Measurements from ENCODE around the gene EIF3A. TPM values are rescaled to one million over a fixed set of nuclear protein-coding genes. Genes with fewer than 3 reads are reported as not detected.

The EIF3A gene
- total RNA-seq, 1 donor from 2014 or later, result 146 TPM

DNA sequence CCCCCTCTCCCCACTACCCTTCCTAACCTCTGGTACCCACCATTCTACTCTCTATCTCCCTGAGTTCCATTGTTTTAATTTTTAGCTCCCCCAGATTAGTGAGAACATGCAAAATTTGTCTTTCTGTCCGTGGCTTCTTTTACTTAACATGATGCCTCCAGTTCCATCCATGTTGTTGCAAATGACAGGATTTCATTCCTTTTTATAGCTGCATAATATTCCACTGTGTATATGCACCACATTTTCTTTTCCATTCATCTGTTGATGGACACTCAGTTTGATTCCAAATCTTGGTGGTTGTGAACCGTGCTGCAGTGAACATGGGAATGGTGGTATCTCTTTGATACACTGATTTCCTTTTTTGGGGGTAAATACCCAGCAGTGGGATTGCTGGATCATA, 45.3 kb upstream of the EIF3A start:
- no peak overlapping the region for H3K27ac ChIP-seq (ENCODE audit: low read depth, low read length)
- Mint-ChIP-seq H3K9me3 (ENCODE audit: unreplicated experiment) (peaks cover 2% of the 10 kb centered on the region), H3K27me3 (ENCODE audit: low read depth, unreplicated experiment) (no peaks in the 10 kb centered on the region), H3K27ac (ENCODE audit: unreplicated experiment) (no peak overlapping the region), H3K4me3 (ENCODE audit: unreplicated experiment) (no peak overlapping the region), H3K36me3 (ENCODE audit: low read depth, unreplicated experiment) (peaks cover 27% of the 10 kb centered on the region), H3K4me1 (ENCODE audit: low read depth, unreplicated experiment) (peaks cover 3% of the 10 kb centered on the region)
- FAIRE-seq (no peak), DNase-seq (ENCODE audit: low read depth) (no peak)
- H2AFZ ChIP-seq (ENCODE audit: low read depth, low read length), result no peak overlapping the region
- no peak for TF ChIP-seq CTCF (IDR thresholded peaks at IDR 0.05; ENCODE audit: insufficient read depth, low read depth, low read length)
- no peak for TF ChIP-seq EZH2 (IDR thresholded peaks at IDR 0.05; ENCODE audit: insufficient read depth, low read length)
- H3K4me3 ChIP-seq (ENCODE audit: insufficient read depth, low read depth, low read length), result no peak overlapping the region
- H3K27me3 ChIP-seq (ENCODE audit: insufficient read depth, low read length), result no peaks in the 10 kb centered on the region
- H3K9ac ChIP-seq (ENCODE audit: low read length), result no peak overlapping the region
- no peaks in the 10 kb centered on the region for H4K20me1 ChIP-seq (ENCODE audit: insufficient read depth, low read length)
- H3K4me1 ChIP-seq (ENCODE audit: insufficient read depth, low read length), result no peaks in the 10 kb centered on the region
- no peaks in the 10 kb centered on the region for H3K9me3 ChIP-seq (ENCODE audit: insufficient read depth, low read depth, low read length)
- H3K79me2 ChIP-seq (ENCODE audit: insufficient read depth, low read length), result no peaks in the 10 kb centered on the region
- H3K4me2 ChIP-seq (ENCODE audit: low read length), result no peak overlapping the region
- peaks cover 17% of the 10 kb centered on the region for H3K36me3 ChIP-seq (ENCODE audit: insufficient read depth, low read length)

DNA sequence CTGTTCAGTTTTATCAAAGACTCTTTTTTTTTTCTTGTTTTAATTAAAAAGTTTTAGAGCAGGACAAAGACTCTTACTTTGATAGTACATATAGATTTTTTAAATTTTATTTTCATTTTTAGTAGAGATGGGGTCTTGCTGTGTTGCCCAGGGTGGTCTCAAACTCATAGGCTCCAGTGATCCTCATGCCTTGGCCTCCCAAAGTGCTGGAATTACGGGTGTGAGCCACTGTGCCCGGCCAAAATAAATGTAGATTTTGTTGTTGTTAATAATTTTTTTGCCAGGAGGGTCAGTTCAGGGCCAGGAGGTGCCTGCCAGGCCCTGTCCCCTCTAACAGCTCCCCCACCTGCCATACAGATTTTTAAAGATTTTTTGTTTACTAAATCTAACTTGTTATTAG, 40.3 kb upstream of the EIF3A start:
- H3K27me3 ChIP-seq (ENCODE audit: insufficient read depth, low read length), result no peaks in the 10 kb centered on the region
- no peaks in the 10 kb centered on the region for H3K9me3 ChIP-seq (ENCODE audit: insufficient read depth, low read depth, low read length)
- FAIRE-seq (no peak), DNase-seq (ENCODE audit: low read depth) (no peak)
- no peak overlapping the region for H2AFZ ChIP-seq (ENCODE audit: low read depth, low read length)
- no peaks in the 10 kb centered on the region for H3K9me3 Mint-ChIP-seq (ENCODE audit: unreplicated experiment)
- no peaks in the 10 kb centered on the region for H3K79me2 ChIP-seq (ENCODE audit: insufficient read depth, low read length)
- no peak overlapping the region for H3K9ac ChIP-seq (ENCODE audit: low read length)
- H3K4me2 ChIP-seq (ENCODE audit: low read length), result no peak overlapping the region
- no peaks in the 10 kb centered on the region for H3K4me1 ChIP-seq (ENCODE audit: insufficient read depth, low read length)
- TF ChIP-seq EZH2 (IDR thresholded peaks at IDR 0.05; ENCODE audit: insufficient read depth, low read length), result no peak
- TF ChIP-seq CTCF (IDR thresholded peaks at IDR 0.05; ENCODE audit: insufficient read depth, low read depth, low read length), result no peak
- H3K4me3 ChIP-seq (ENCODE audit: insufficient read depth, low read depth, low read length), result no peak overlapping the region
- peak overlapping the region; percentile 13 for H3K27ac ChIP-seq (ENCODE audit: low read depth, low read length)
- peaks cover 17% of the 10 kb centered on the region for H3K36me3 Mint-ChIP-seq (ENCODE audit: low read depth, unreplicated experiment)
- no peaks in the 10 kb centered on the region for H3K27me3 Mint-ChIP-seq (ENCODE audit: low read depth, unreplicated experiment)
- peaks cover 17% of the 10 kb centered on the region for H3K36me3 ChIP-seq (ENCODE audit: insufficient read depth, low read length)
- H3K27ac Mint-ChIP-seq (ENCODE audit: unreplicated experiment), result no peak overlapping the region
- H3K4me3 Mint-ChIP-seq (ENCODE audit: unreplicated experiment), result no peak overlapping the region
- H3K4me1 Mint-ChIP-seq (ENCODE audit: low read depth, unreplicated experiment), result peaks cover 9% of the 10 kb centered on the region
- no peaks in the 10 kb centered on the region for H4K20me1 ChIP-seq (ENCODE audit: insufficient read depth, low read length)

- no peaks in the 10 kb centered on the region for H3K79me2 ChIP-seq (ENCODE audit: insufficient read depth, low read length)
- no peak overlapping the region for H2AFZ ChIP-seq (ENCODE audit: low read depth, low read length)
- H3K4me3 Mint-ChIP-seq (ENCODE audit: unreplicated experiment), result no peak overlapping the region
- no peak for FAIRE-seq
- no peaks in the 10 kb centered on the region for H3K27me3 ChIP-seq (ENCODE audit: insufficient read depth, low read length)
- no peaks in the 10 kb centered on the region for H3K27me3 Mint-ChIP-seq (ENCODE audit: low read depth, unreplicated experiment)
- no peaks in the 10 kb centered on the region for H4K20me1 ChIP-seq (ENCODE audit: insufficient read depth, low read length)
- peak; percentile 65 for DNase-seq (ENCODE audit: low read depth)
- H3K4me1 ChIP-seq (ENCODE audit: insufficient read depth, low read length), result no peaks in the 10 kb centered on the region
- no peak overlapping the region for H3K9ac ChIP-seq (ENCODE audit: low read length)
- peaks cover 17% of the 10 kb centered on the region for H3K36me3 ChIP-seq (ENCODE audit: insufficient read depth, low read length)
- peaks cover 10% of the 10 kb centered on the region for H3K4me1 Mint-ChIP-seq (ENCODE audit: low read depth, unreplicated experiment)
- H3K9me3 ChIP-seq (ENCODE audit: insufficient read depth, low read depth, low read length), result no peaks in the 10 kb centered on the region
- no peak overlapping the region for H3K4me3 ChIP-seq (ENCODE audit: insufficient read depth, low read depth, low read length)
- H3K27ac ChIP-seq (ENCODE audit: low read depth, low read length), result peak overlapping the region; percentile 13
- peaks cover 15% of the 10 kb centered on the region for H3K36me3 Mint-ChIP-seq (ENCODE audit: low read depth, unreplicated experiment)
- no peaks in the 10 kb centered on the region for H3K9me3 Mint-ChIP-seq (ENCODE audit: unreplicated experiment)
- H3K4me2 ChIP-seq (ENCODE audit: low read length), result no peak overlapping the region
- no peak overlapping the region for H3K27ac Mint-ChIP-seq (ENCODE audit: unreplicated experiment)
- TF ChIP-seq CTCF (IDR thresholded peaks at IDR 0.05; ENCODE audit: insufficient read depth, low read depth, low read length) (no peak), EZH2 (IDR thresholded peaks at IDR 0.05; ENCODE audit: insufficient read depth, low read length) (no peak)
Observed at GRCh38 chr10:119120413-119120867, 39.8 kb upstream of the EIF3A start.

Data from astrocyte (in vitro differentiated cells and primary cell).